Kidney glomerular epithelial cell (primary cell): ENCODE results near the gene AUTS2.

Experiments
- DNase-seq: peaks from one replicate; lab custom pipeline; 2025; lab: John Stamatoyannopoulos, UW

AUTS2 gene

DNA sequence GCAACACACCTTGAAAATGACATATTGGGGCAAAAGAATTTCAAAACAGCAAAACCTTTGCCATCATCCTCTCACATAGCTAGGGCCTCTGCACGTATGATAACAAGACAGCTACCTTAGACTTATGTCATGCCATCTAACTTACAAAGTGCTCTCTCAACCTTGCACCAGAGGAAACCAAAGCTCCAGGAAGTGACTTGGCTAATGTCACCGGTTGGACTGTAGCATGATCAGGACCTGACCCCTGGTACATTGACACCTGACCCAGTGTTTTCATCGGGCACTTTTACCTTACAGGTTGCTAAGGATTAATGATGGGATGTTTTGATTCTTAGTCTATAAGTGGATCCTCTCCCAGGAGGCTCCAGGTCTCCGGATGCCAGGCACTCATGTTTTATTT is 1003.8 kb downstream of the AUTS2 start:
- no peak for DNase-seq

DNA sequence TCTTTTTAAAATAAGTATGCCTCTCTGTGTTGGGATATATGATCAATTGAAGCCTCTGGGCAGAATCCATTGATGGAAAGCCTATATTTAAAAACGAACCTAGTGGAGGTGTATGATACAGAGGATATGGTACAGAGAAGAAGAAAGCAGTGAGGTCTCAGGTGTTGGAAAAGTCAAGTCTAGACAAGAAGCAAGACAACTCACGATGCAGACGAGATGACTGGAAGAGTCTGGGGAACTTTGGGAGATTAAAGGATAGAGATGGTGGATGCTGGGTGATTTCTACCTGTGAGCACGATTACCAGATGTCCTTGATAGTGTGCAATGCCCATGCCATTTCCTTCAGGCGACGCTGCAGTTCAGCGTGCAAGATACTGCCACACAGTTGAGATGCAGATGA is 1009.0 kb downstream of the AUTS2 start:
- no peak for DNase-seq

DNA sequence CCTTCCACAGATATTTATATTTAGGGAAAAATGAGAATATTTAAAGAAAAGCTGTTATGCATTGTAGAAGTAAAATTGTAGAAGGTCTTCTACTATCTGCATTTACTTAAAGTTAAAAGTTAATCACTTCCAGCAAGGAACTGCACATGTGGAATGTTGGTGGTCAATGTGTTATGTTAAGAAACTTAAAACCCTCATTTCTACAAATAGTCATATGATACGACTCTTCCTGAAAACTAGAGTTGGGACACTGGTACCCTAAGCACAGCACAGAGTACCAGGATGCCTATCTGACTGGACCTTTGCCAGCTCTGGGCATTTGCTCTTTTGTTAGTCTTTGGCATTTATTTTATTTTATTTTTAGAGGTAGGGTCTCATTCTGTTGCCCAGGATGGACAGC is 1009.5 kb downstream of the AUTS2 start:
- no peak for DNase-seq

DNA sequence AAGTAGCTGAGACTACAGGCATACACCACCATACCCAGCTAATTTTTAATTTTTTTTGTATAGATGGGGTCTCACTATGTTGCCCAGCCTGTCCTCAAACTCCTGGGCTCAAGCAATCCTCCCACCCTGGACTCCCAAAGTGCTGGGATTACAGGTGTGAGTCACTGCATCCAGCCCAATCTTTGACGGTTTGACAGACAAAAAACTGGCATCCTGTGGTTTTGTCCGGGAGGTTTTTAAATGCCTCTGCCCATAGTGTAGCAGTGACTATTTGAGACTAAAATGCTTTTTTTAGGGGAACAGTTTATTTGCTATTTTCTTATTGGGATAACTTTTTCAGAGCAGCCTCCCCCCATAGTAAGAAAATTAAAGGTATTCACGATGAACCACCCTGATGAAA is 1010.0 kb downstream of the AUTS2 start:
- DNase-seq: no peak

DNA sequence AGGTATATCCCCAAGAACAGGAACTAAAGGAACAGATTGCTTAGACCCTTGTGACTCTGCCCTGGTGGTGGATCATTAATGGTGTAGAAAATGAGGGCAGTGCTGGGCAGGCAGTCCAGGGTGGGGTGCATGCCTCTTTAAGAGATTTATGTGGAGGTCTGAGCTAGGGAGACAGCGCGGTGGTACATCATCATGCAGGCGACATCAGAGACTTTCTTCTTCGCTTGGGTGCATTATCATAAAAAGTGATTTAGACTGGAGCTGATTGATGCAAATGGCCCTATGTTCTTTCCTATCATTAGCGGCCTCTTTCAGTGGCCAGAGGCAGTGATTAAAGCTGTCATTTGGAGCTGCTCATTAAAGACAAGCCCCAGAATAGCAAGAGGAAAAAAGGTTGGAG is 1014.5 kb downstream of the AUTS2 start:
- no peak for DNase-seq

DNA sequence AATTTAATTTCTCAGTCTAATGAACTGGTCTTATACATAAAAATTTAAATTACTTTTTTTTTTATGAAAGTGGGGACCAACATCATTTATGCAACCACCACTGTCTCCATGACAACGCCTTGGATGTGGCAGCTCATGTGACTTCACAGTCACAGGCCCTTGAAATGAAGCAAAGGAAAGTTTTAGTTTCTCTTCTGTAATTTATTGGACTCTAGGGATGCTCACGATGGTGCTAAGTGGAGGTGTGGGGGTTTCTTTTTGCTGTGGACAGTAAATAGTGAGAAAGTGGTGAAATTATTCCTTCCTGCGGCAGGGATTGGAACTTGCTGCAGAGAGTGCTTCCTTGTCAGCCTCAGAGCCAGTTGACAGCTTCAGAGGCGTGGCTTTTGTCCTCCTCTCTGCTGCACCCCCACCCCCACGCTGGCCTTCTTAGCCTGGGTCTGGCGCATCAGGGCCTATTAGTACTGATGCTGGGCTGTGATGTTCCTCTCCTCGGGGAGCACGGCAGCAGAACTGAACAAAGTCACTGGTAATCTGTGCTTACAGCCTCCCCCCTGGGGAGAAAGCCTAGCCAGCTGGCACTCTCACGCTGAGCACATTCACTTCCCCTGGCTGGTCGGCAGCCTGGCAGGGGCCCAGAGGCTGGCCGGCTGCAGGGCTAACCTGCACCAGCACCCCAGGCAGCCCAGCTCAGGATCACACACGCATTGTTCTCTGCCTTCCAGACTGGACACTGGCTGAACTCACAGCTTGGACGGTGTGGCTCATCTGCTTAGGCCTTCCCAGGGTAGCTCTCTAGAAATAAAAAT is 1016.2 kb downstream of the AUTS2 start:
- DNase-seq: no peak

DNA sequence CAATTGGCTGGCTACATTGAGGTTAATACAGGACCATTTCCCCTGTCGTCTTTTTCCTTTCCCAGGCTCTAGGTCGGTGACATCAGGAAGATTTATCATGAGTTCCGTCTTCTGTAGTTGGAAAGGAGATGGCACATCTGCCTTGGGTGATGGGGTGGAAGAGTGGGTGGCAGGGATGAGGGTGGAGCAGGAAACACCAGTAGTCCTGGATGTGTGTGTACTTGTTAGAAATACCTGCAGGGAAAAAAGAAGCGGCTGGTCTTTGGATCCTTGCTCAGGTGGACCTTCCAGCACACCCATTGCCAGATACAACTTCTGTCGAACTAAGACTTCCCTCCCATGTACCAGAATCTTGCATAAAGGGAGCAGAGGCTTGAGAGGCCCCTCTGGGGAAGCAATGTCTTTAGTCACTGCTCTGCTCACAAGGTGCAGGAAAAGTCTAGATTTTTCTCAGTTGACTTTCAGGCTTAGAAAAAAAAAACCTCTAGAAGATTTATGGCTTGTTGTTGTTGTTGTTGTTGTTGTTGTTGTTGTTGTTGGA is 1016.9 kb downstream of the AUTS2 start:
- no peak for DNase-seq

DNA sequence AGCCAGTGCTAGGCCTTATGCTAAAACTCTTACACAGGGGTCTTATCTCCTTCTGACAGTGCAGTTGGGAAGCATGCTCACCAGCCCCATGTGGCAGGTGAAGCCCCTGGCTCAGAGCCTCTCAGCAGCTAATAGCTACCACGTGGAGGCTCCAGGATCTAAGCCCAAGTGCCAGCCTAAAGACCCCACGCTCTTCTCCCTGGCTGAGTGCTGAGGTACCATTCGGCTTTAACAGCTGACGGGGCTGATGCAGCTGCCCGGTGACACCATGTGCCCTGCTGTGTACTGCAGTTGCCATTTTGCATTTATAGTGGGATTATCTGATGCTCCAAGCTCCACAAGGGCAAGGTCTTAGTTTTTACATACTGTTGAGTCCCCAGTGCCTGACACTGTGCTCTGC is 1017.9 kb downstream of the AUTS2 start:
- DNase-seq: no peak

DNA sequence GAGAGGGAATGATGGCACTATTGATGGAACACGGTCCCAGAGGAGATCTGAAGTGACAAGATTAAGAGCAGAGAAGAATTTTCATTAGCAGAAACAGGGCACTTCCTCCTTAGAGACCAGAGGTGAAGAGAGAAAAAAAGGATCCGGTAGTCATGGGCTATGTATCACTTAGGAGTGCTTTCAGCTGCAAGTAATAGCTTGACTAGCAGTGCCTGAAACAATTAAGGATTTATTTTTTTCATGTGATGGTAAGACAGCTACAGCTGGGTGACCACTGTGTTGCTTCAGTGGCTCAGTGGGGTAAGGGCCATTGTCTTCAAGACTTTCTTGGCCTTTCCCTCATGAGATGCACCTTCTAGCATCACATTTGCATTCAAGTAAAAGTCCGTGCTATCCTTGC is 1018.5 kb downstream of the AUTS2 start:
- DNase-seq: no peak

DNA sequence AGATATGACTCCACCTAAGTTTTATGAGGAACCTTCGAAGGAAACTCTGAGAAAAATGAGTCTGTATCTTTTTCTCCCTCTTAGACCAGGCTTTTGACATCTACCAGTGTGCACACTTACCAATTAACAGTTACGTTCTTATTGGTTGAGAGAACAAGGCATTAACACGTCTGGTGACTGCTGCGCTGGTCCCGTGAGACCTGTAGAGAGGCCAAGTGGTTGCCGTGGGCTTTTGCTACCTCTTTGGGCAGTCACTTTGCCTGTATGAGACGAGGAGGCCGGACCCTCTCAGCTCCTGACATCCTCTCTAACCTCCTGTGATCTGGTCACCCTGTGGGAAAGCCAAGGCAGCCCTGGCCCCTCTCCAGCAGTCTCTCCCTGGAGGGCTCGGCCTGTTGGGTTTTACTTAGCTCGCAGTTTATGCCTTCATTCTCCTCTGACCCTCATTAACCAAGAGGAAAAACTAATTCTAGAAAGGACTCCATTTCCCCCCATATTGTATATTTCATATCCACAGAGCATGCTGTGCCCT is 1019.8 kb downstream of the AUTS2 start:
- no peak for DNase-seq

DNA sequence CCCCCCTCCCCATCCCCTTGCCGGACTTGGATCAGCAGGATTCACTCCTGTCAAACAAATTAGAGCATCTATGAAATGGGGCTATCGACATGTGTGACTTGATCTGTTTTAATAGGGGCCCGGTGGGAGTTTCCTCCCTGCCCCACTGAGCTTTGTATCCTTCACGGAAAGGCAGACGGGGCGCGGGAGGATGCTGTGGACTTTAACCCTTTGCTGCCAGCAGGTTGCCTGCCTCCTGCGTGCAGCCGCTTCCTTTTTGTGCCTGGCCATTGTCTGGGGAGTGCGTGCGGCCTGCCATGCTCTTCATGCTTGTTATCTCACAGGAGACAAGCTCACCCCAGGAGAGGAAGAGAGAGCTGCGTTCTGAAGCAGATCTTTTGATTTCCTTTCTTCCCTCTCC is 1020.9 kb downstream of the AUTS2 start:
- no peak for DNase-seq

DNA sequence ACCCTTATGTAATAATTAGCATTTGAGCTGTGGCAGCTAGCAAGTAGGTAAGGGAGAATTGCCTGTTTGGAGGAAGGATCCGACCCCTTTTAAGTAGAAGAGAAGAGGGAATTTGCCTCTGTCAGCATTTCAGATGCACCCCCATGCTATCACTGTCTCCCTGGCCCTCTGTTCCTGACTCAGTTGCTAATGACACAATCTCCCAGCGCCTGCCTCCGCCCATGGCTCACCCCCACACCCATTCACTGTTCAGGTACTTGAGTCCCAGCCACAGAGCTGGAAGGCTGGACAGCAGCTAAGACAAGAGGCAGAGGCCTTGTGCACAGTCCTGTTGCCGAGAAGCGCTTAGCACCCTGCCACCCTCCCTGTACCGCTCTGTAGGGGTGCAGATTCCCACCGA is 1021.4 kb downstream of the AUTS2 start:
- DNase-seq: no peak

DNA sequence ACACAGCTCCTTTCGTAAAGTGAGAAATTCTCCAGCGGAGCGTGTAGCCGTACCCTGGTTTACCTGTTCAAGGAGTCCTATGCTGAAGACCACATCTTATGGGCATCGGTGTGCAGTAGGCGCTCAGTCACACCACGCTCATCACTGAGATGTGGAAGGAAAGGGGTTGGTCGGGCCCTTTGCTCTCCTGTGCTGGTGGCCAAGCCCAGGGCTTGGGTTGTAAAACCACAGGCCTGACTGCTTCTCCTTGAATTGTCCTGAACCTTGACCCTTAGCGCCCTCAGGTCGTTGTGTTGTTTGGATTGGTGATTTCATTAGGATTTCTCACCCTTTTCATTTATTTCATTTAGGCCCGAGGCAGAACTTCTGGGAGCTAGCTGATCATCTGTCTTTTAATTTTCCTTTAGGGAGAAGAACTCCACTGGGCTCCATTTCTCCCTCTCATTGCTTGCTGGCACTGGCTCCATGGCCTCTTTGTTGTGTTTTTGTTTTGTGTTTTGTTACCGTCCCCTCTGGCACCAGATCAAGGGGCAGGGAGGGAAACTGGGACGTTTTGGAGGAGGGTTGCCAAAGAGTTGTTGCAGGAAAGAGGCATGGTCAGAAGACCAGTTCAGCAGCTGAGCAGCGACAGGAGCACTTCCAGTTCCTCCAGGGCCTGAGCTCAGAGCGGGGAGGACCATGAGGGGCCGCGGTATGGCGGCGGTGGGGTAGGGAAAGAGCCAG is 1022.2 kb downstream of the AUTS2 start:
- DNase-seq: no peak

DNA sequence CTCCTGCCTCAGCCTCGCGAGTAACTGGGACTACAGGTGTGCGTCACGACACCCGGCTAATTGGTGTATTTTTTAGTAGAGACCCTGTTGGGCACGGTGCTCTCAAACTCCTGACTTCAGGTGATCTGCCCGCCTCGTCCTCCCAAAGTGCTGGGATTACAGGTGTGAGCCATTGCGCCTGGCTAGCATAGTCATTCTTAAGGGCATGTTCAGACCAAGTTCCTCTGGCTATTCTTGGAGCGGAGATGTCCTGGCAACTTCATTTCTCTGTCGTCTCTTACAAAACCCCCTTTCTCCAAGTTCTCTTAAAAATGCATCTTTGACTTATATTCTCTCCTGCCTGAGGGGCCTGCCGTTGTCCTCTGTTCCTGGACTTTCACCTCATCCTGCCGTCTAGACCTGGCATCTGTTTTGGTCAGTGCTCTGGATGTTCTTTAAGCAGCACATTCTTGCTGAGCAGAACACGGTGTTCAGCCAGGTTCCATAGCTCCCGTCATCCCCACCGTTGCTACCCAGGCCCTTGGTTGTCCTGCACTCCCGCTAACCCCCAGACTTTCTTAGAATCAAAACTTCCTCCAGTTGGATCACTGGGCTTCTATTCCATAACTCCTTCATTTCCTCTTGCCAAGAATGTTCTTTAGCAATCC is 1023.8 kb downstream of the AUTS2 start:
- DNase-seq: no peak

DNA sequence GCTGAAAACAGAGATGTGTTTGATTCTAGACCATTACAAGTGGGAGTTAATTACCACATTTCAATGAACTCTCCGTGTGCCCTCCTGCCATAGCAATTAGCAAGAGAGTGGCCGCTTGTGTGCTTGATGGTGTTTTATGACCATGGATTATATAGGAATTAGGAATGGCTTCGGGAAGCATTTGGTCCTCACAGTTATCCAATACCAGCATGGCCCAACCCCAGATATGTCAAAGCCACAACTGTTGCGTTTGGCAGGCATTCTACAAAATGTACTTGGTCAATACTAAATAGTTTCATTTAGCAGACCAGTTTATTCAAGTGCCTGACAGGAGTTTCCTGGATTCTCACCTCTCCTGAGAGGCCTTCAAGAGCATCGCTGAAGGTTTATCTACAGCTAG is 1024.7 kb downstream of the AUTS2 start:
- DNase-seq: no peak

DNA sequence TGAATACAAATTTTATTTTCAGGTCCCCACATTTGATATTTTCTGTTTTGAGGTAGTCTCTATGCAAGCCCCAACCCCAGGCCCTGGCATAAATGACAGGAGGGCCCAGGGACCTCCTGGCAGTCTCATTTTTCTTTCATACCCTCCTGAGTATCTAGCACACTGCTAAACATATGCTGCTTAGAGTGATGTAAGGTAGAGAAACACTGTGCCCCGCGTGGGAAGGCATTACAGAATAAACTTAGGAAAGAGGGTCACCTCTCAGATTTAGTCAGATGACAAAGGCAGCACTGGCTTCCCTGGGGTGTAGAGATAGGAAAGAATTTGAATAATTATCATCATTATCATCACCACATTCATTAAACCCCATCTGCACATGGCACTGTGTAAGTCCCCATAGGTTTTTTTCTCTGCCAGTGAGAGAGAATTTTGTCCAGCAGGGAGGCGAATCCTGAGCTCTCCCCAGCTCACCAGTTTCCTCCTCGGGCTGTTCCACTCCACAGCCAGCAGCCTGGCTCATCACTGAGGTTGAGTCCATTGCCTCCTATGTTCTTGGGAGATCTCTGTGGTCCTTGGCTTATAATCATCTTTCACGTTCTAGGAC is 1026.3 kb downstream of the AUTS2 start:
- DNase-seq: no peak

DNA sequence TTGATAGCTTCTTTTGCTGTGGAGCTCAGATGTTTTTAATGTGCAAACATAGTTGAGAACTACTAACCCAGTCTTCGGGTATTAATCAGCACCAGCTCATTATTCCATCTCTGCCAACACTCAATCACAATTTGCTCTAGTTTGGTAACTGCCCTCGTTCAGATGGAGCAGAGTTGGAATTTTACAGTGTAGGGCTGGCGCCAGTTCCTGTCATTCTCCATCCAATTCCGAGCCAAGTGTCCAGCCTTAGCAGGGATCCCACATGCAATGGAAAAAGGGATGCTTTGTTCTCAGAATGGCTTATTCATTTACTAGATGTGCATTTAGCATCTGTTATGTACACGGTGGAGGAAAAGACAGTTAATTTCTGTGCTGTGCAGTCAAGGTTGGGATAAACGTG is 1029.2 kb downstream of the AUTS2 start:
- DNase-seq: no peak

DNA sequence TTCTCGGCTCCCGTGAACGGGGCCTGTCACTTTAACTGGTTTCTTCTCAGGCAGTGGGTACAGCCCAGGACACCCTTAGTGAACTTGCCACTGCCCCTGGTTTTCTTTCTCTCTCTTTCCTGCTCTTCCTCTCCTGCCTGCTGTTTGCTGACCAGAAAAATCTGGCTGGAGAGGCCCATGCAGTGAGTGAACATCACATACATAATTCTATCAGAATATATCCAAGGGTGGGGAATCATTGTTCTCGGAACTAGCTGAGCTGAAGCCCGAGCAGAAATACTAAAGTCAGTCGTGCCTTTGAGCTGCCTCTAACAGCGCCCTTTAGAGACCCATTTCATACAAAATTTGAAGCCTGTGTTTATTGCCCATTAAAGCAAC is 1032.2 kb downstream of the AUTS2 start:
- DNase-seq: no peak

DNA sequence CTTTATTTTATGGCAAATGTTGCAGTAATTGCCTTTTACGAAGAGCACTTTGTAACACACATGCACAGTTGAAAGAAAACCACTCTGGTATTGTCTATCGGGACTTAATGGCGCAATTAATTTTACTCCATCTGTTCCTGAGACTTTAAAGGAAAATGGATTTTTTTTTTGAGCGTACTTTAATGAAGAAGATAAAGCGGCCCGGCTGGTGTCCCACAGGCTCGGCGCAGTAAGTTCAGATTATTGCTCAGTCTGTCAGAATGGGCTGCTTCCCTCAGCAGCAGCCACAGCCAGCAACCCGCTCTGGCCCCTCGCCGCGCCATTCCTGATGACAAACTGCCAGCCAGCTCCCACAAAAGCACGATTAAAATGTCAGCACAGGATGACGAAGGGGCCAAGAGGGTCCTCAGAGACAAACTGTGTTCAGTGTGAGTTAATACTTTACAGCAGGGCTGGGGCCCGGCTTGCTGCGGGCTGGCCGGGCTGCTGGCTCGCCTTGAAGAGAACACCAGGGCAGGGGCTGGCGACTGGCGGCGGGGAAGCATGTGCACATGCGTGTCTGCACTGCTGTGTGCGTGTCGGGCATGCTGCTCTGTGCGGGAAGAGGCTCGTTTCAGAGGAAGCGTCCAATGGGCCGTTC is 1032.7 kb downstream of the AUTS2 start:
- DNase-seq: no peak

DNA sequence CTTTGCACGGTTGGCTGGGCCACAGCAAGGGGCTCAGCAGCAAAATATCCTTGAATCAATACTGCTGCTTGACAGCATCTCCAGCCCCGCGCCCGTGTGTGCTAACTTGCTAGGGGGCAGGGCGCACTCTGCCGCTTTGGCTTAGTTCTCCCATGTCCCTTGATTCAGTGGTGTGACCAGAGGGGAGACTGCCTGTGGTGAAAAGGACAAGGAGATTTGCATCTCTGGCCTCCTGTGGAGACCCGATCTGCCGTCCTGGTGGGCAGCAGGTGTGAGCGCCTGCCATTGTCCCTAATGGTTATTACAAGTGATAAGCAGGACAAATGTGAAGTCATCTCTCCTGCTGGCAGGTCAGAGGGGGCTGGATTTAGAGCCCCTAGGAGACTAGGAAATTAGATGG is 1033.4 kb downstream of the AUTS2 start:
- no peak for DNase-seq

DNA sequence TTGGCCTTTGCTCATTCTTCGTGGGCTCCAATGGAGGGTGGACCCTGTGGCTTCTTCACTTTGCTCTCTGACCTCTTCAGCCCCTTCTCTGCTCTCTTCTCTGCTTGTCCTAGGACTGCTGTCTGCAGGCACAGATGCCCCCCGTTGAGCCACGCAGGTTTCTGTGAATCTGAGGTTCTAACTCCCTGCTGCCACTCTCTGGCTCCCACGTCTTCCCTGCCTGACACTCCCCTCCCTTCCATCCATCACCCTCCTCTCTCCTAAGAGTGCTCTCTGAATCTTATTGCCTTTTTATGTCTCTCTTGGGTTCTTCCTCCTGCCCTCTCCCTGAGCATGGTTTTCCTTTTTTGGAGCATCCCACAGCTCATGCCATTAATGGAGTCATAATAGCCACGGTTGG is 1034.1 kb downstream of the AUTS2 start:
- no peak for DNase-seq

DNA sequence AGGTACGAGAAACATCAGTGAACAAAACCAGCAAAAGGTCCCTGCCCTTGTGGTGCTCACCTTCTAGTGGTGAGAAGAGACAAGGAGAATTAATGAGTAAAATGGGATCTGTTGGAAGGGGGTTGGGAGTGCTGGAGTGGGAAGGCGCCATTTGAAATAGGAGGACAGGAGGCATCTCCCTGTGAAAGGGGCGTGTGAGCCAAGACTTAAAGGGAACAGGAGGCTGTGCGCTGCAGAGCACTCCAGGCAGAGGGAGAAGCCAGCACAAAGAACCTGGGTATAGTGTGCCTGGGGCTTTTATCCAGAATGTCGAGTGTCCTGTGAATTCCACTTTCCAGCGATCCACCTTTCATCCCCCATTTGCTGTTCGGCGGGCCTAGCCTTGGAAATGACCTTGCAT is 1035.8 kb downstream of the AUTS2 start:
- DNase-seq: no peak
